CD8-positive, alpha-beta memory T cell (primary cell): ENCODE data around the gene DONSON. TPM values are rescaled to one million over a fixed set of nuclear protein-coding genes. Genes with fewer than 3 reads are reported as not detected.
"Not testable (repeated sequence)": the region's sequence is repeated elsewhere in the genome, so short reads cannot be mapped to it uniquely, and the experiment has no call there.

Source experiments
- CTCF ChIA-PET: fragments of 350-600 bp; sonication (Branson Sonifier 250); formaldehyde crosslinking; loops from one replicate; lab custom pipeline; 2021; ENCODE audit warnings: antibody characterized with exemption; lab: Charles Lee
- POLR2A ChIA-PET: fragments of 350-600 bp; sonication (Branson Sonifier 250); formaldehyde crosslinking; loops from one replicate; lab custom pipeline; 2021; ENCODE audit warnings: antibody characterized with exemption; lab: Charles Lee
- DNase-seq, 5 donors: peaks; one replicate each; pipeline versions ENCODE4 v3.0.0 to v3.0.0-alpha.2; 2020 to 2022; ENCODE audit warnings: mixed read lengths in 1 of 5
- H3K27ac ChIP-seq: one replicate; pipeline ENCODE4 v1.7.0; 2013; ENCODE audit warnings: low read depth, mild to moderate bottlenecking, low read length, moderate library complexity
- H3K27me3 ChIP-seq: 2 replicates; pipeline ENCODE4 v1.7.0; 2013; ENCODE audit warnings: low read length, mild to moderate bottlenecking; ENCODE audit not compliant: insufficient read depth, poor library complexity, severe bottlenecking
- H3K36me3 ChIP-seq: 2 replicates; pipeline ENCODE4 v1.7.0; 2013; ENCODE audit warnings: mild to moderate bottlenecking, low read length, moderate library complexity; ENCODE audit not compliant: insufficient read depth
- H3K4me1 ChIP-seq: 2 replicates; pipeline ENCODE4 v1.7.0; 2013; ENCODE audit warnings: mild to moderate bottlenecking, low read length, moderate library complexity; ENCODE audit not compliant: insufficient read depth
- H3K4me3 ChIP-seq: 2 replicates; pipeline ENCODE4 v1.7.0; 2013; ENCODE audit warnings: mild to moderate bottlenecking, low read length
- H3K9me3 ChIP-seq: 2 replicates; pipeline ENCODE4 v1.7.0; 2013; ENCODE audit warnings: mild to moderate bottlenecking, low read length
- H3K27ac Mint-ChIP-seq, 8 donors: one replicate each; pipeline ENCODE4 v1.8.0; 2020 to 2021; ENCODE audit warnings: mixed read lengths in 8 of 8, mild to moderate bottlenecking in 6 of 8, inconsistent platforms in 3 of 8, moderate library complexity in 3 of 8
- H3K27me3 Mint-ChIP-seq, 2 donors: one replicate each; pipeline ENCODE4 v1.8.0; 2020 to 2021; ENCODE audit warnings: mixed read lengths in 2 of 2, mild to moderate bottlenecking in 1 of 2, moderate library complexity in 1 of 2
- H3K36me3 Mint-ChIP-seq, 3 donors: one replicate each; pipeline ENCODE4 v1.8.0; 2020 to 2021; ENCODE audit warnings: mixed read lengths in 3 of 3, inconsistent platforms in 1 of 3, mild to moderate bottlenecking in 1 of 3
- H3K4me1 Mint-ChIP-seq, 3 donors: one replicate each; pipeline ENCODE4 v1.8.0; 2020 to 2021; ENCODE audit warnings: mixed read lengths in 3 of 3, inconsistent platforms in 1 of 3, mild to moderate bottlenecking in 1 of 3
- H3K4me3 Mint-ChIP-seq, 7 donors: one replicate each; pipeline ENCODE4 v1.8.0; 2020 to 2021; ENCODE audit warnings: mixed read lengths in 7 of 7, mild to moderate bottlenecking in 6 of 7, moderate library complexity in 4 of 7, inconsistent platforms in 2 of 7
- H3K9me3 Mint-ChIP-seq, 5 donors: one replicate each; pipeline ENCODE4 v1.8.0; 2020 to 2022; ENCODE audit warnings: mixed read lengths in 5 of 5, mild to moderate bottlenecking in 3 of 5, moderate library complexity in 2 of 5, inconsistent platforms in 1 of 5
- polyA plus RNA-seq: library from polyadenylated mRNA; unstranded; fragments of 300-500 nt; fragmentation: Illumina TruSeq; gene quantifications from one replicate; pipeline ENCODE4 v1.2.3, GENCODE V29; 2021
- total RNA-seq, 2 experiments: library from RNA; stranded (reverse); gene quantifications; one replicate each; pipeline ENCODE4 v1.2.3, GENCODE V29; 2021

The DONSON gene
- total RNA-seq = 10 to 100 TPM; 38.0 to 41.0 TPM
- polyA plus RNA-seq = 3.3 TPM

- no peaks in the 10 kb centered on the region for H3K36me3 ChIP-seq
- peak within 1 kb of the TSS; percentile 97 for H3K4me3 ChIP-seq
- POLR2A ChIA-PET = interaction anchor here (0.6 to 2.2 kb wide), 9 partner anchors 8 to 359 kb away, joined by 3 to 22 read pairs (median 5); partner anchors contain the start of genes DNAJC28, GART, SON and TMEM50B
- CTCF ChIA-PET = interaction anchor here (0.5 to 2.4 kb wide), 5 partner anchors 14 to 109 kb away, joined by 3 to 15 read pairs (median 6); partner anchors contain the start of gene TMEM50B
- Mint-ChIP-seq H3K9me3 (no peaks in the 10 kb centered on the region), H3K27me3 (no peaks in the 10 kb centered on the region), H3K4me3 (peak within 1 kb of the TSS; percentile 90 to 99 (median 95)), H3K4me1 (peaks cover 15 to 27% (median 23%) of the 10 kb centered on the region in 3 donors), H3K36me3 (peaks cover 0 to 9% (median 0%) of the 10 kb centered on the region in 3 donors), H3K27ac (peak within 1 kb of the TSS; percentile 82 to 96 (median 91))
- peaks cover 18% of the 10 kb centered on the region for H3K4me1 ChIP-seq
- H3K27ac ChIP-seq = peak within 1 kb of the TSS; percentile 83
- peak; percentile 86 to 89 (median 89) for DNase-seq
- no peaks in the 10 kb centered on the region for H3K27me3 ChIP-seq
- H3K9me3 ChIP-seq = no peaks in the 10 kb centered on the region
Measured at GRCh38 chr21:33588485-33589335, at the start of gene DONSON. TSS of gene DONSON (minus strand) at chr21:33588684. CDS start at chr21:33588641, 43 bp downstream.

GRCh38 chr21:33634254-33634653 is 45.8 kb upstream of the DONSON start:
- H3K27me3 Mint-ChIP-seq = no peaks in the 10 kb centered on the region
- ChIA-PET CTCF (no interaction called here), POLR2A (no interaction called here)
- H3K36me3 Mint-ChIP-seq = peaks cover 6 to 47% (median 12%) of the 10 kb centered on the region in 3 donors
- Histone ChIP-seq H3K27me3 (no peaks in the 10 kb centered on the region), H3K4me3 (no peak overlapping the region), H3K27ac (no peak overlapping the region), H3K36me3 (no peaks in the 10 kb centered on the region), H3K9me3 (no peaks in the 10 kb centered on the region), H3K4me1 (no peaks in the 10 kb centered on the region)
- H3K27ac Mint-ChIP-seq = peak overlapping the region in 1 of 8 donors; percentile 40
- no peak for DNase-seq
- H3K4me3 Mint-ChIP-seq = no peak overlapping the region
- no peaks in the 10 kb centered on the region for H3K9me3 Mint-ChIP-seq
- H3K4me1 Mint-ChIP-seq = peaks cover 6 to 48% (median 38%) of the 10 kb centered on the region in 3 donors

- H3K36me3 ChIP-seq, H3K27ac Mint-ChIP-seq, H3K27ac ChIP-seq, H3K9me3 ChIP-seq, H3K9me3 Mint-ChIP-seq, H3K4me1 Mint-ChIP-seq, H3K27me3 Mint-ChIP-seq, POLR2A ChIA-PET, H3K27me3 ChIP-seq, H3K4me1 ChIP-seq, DNase-seq, H3K4me3 ChIP-seq, H3K4me3 Mint-ChIP-seq: not testable (repeated sequence)
- H3K36me3 Mint-ChIP-seq = peaks cover 6 to 45% (median 13%) of the 10 kb centered on the region in 3 donors
- CTCF ChIA-PET = interaction anchor here (3.5 kb wide), 1 partner anchor 20 kb away, joined by 15 read pairs; no protein-coding TSS in a partner anchor
Measured at GRCh38 chr21:33626151-33626550, 37.7 kb upstream of the DONSON start.

- ChIA-PET POLR2A (no interaction called here), CTCF (no interaction called here)
- Mint-ChIP-seq H3K4me1 (peaks cover 0 to 3% (median 2%) of the 10 kb centered on the region in 3 donors), H3K27me3 (no peaks in the 10 kb centered on the region), H3K9me3 (no peaks in the 10 kb centered on the region), H3K4me3 (no peak overlapping the region), H3K36me3 (peaks cover 0 to 51% (median 16%) of the 10 kb centered on the region in 3 donors), H3K27ac (peak overlapping the region in 2 of 8 donors; percentile 12 to 24)
- Histone ChIP-seq H3K4me1 (no peaks in the 10 kb centered on the region), H3K27ac (no peak overlapping the region), H3K9me3 (no peaks in the 10 kb centered on the region), H3K4me3 (no peak overlapping the region), H3K27me3 (no peaks in the 10 kb centered on the region), H3K36me3 (no peaks in the 10 kb centered on the region)
- no peak for DNase-seq
Measured at GRCh38 chr21:33622253-33622652, 33.8 kb upstream of the DONSON start.

GRCh38 chr21:33619726-33620125 is 31.2 kb upstream of the DONSON start:
- H3K27ac Mint-ChIP-seq = peak overlapping the region in 2 of 8 donors; percentile 46 to 51
- H3K27me3 ChIP-seq = no peaks in the 10 kb centered on the region
- DNase-seq = no peak
- H3K4me1 ChIP-seq = no peaks in the 10 kb centered on the region
- CTCF ChIA-PET = no interaction called here
- no peaks in the 10 kb centered on the region for H3K9me3 ChIP-seq
- H3K4me3 Mint-ChIP-seq = no peak overlapping the region
- no peaks in the 10 kb centered on the region for H3K9me3 Mint-ChIP-seq
- H3K4me3 ChIP-seq = no peak overlapping the region
- no peak overlapping the region for H3K27ac ChIP-seq
- peaks cover 0 to 59% (median 18%) of the 10 kb centered on the region in 3 donors for H3K36me3 Mint-ChIP-seq
- no peaks in the 10 kb centered on the region for H3K36me3 ChIP-seq
- no peaks in the 10 kb centered on the region for H3K4me1 Mint-ChIP-seq
- no peaks in the 10 kb centered on the region for H3K27me3 Mint-ChIP-seq
- POLR2A ChIA-PET = no interaction called here

GRCh38 chr21:33618407-33618806 is 29.9 kb upstream of the DONSON start:
- ChIA-PET CTCF (no interaction called here), POLR2A (no interaction called here)
- H3K27me3 Mint-ChIP-seq = no peaks in the 10 kb centered on the region
- H3K4me1 Mint-ChIP-seq = no peaks in the 10 kb centered on the region
- DNase-seq = no peak
- no peak overlapping the region for H3K4me3 Mint-ChIP-seq
- H3K27ac Mint-ChIP-seq = peak overlapping the region in 1 of 8 donors; percentile 18
- no peaks in the 10 kb centered on the region for H3K9me3 ChIP-seq
- no peak overlapping the region for H3K4me3 ChIP-seq
- peaks cover 0 to 55% (median 16%) of the 10 kb centered on the region in 3 donors for H3K36me3 Mint-ChIP-seq
- H3K27me3 ChIP-seq = no peaks in the 10 kb centered on the region
- H3K9me3 Mint-ChIP-seq = no peaks in the 10 kb centered on the region
- peaks cover 1% of the 10 kb centered on the region for H3K36me3 ChIP-seq
- no peak overlapping the region for H3K27ac ChIP-seq
- no peaks in the 10 kb centered on the region for H3K4me1 ChIP-seq

- CTCF ChIA-PET, DNase-seq, H3K27me3 ChIP-seq: not testable (repeated sequence)
Measured at GRCh38 chr21:33617565-33617964, 29.1 kb upstream of the DONSON start.

More at GRCh38 chr21:33617565-33617964, 29.1 kb upstream of the DONSON start:
- H3K27ac ChIP-seq, H3K27ac Mint-ChIP-seq, H3K4me3 ChIP-seq, H3K27me3 Mint-ChIP-seq, POLR2A ChIA-PET, H3K36me3 ChIP-seq, H3K4me3 Mint-ChIP-seq, H3K4me1 ChIP-seq, H3K9me3 Mint-ChIP-seq, H3K9me3 ChIP-seq, H3K4me1 Mint-ChIP-seq: not testable (repeated sequence)
- H3K36me3 Mint-ChIP-seq = peaks cover 0 to 59% (median 20%) of the 10 kb centered on the region in 3 donors
